Activated CD8-positive, alpha-beta T cell treated with anti-CD3 and anti-CD28 coated beads for 36 hours (primary cell): ENCODE results near the gene ULK2. TPM values are rescaled to one million over a fixed set of nuclear protein-coding genes. Genes with fewer than 3 reads are reported as not detected.

ENCODE experiments used
- ATAC-seq: fragments of 200-7000 bp; cut with Tn5 transposase; one replicate; pipeline ENCODE4 v1.10.0; 2021; ENCODE audit warnings: mild to moderate bottlenecking, moderate library complexity
- CTCF ChIA-PET: fragments of 350-600 bp; sonication (Branson Sonifier 250); formaldehyde crosslinking; loops from one replicate; lab custom pipeline; 2021; ENCODE audit warnings: antibody characterized with exemption; lab: Charles Lee
- POLR2A ChIA-PET: fragments of 350-600 bp; sonication (Branson Sonifier 250); formaldehyde crosslinking; loops from one replicate; lab custom pipeline; 2021; ENCODE audit warnings: antibody characterized with exemption; lab: Charles Lee
- DNase-seq: peaks from one replicate; pipeline ENCODE4 v3.0.0-alpha.2; 2020
- H3K27ac Mint-ChIP-seq: one replicate; pipeline ENCODE4 v1.8.0; 2021; ENCODE audit warnings: mild to moderate bottlenecking, mixed read lengths
- H3K27me3 Mint-ChIP-seq: one replicate; pipeline ENCODE4 v1.8.0; 2021; ENCODE audit warnings: mixed read lengths
- H3K36me3 Mint-ChIP-seq: one replicate; pipeline ENCODE4 v1.8.0; 2021; ENCODE audit warnings: low read depth, mixed read lengths
- H3K4me1 Mint-ChIP-seq: one replicate; pipeline ENCODE4 v1.8.0; 2021; ENCODE audit warnings: low read depth, mixed read lengths
- H3K4me3 Mint-ChIP-seq: one replicate; pipeline ENCODE4 v1.8.0; 2021; ENCODE audit warnings: mild to moderate bottlenecking, moderate library complexity, mixed read lengths
- H3K9me3 Mint-ChIP-seq: one replicate; pipeline ENCODE4 v1.8.0; 2021; ENCODE audit warnings: mixed read lengths
- CTCF ChIP-seq: fragments of 200-600 bp; IDR thresholded peaks from one replicate; pipeline ENCODE4 v1.8.0; 2022; ENCODE audit warnings: antibody characterized with exemption, mild to moderate bottlenecking
- intact Hi-C: fragments of 100-400 bp; cut with micrococcal nuclease; formaldehyde crosslinking; loops from one replicate; pipeline ENCODE4 v1.10.0; 2022
- total RNA-seq, 2 experiments: library from RNA; stranded (reverse); gene quantifications; one replicate each; pipeline ENCODE4 v1.2.3, GENCODE V29; 2021

Gene ULK2
- total RNA-seq, 2 experiments from 2014 or later, result 6.3 TPM

DNA sequence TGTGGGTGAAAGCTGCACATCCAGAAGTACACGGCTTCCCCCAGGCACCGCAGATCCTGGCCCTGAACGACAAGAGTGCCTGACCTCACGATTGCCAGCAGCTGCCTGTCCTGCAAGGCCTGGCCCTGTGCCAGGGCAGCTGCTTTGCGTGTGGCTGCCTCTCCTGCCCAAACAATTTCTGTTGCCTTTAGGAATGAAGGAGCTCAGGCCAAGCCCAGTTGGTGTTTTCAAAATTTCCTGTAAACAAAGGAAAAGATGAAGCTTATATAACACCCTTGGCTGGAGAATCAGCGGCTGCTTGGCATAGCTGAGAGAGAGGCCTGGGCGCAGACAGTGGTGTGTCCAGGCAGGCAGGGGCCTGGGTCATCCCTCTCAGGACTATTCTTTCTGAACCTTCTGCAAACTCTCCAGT, 139.6 kb downstream of the ULK2 start:
- intact Hi-C loops, result no loop called here
- H3K27me3 Mint-ChIP-seq, result no peaks in the 10 kb centered on the region
- no peak overlapping the region for H3K4me3 Mint-ChIP-seq
- ATAC-seq (no peak), DNase-seq (no peak)
- no peaks in the 10 kb centered on the region for H3K36me3 Mint-ChIP-seq
- peaks cover 13% of the 10 kb centered on the region for H3K4me1 Mint-ChIP-seq
- no peak overlapping the region for H3K27ac Mint-ChIP-seq
- POLR2A ChIA-PET, result interaction anchor here (1.3 kb wide), 1 partner anchor 13 kb away, joined by 3 read pairs; no protein-coding TSS in a partner anchor
- TF ChIP-seq CTCF, result no peak
- no peaks in the 10 kb centered on the region for H3K9me3 Mint-ChIP-seq
- CTCF ChIA-PET, result interaction anchor here (0.8 to 2.5 kb wide), 5 partner anchors 10 to 365 kb away, joined by 3 to 9 read pairs (median 3); partner anchors contain the start of gene B9D1

GRCh38 chr17:19727501-19728078, 140.1 kb downstream of the ULK2 start:
- ChIA-PET CTCF (interaction anchor here (0.8 to 2.5 kb wide), 5 partner anchors 9 to 365 kb away, joined by 3 to 9 read pairs (median 3); partner anchors contain the start of gene B9D1), POLR2A (interaction anchor here (1.3 kb wide), 1 partner anchor 13 kb away, joined by 3 read pairs; no protein-coding TSS in a partner anchor)
- Mint-ChIP-seq H3K4me1 (peaks cover 13% of the 10 kb centered on the region), H3K4me3 (no peak overlapping the region), H3K27me3 (no peaks in the 10 kb centered on the region), H3K9me3 (no peaks in the 10 kb centered on the region), H3K27ac (no peak overlapping the region), H3K36me3 (no peaks in the 10 kb centered on the region)
- no peak for TF ChIP-seq CTCF
- intact Hi-C loops, result no loop called here
- DNase-seq, result no peak
- ATAC-seq, result no peak

DNA sequence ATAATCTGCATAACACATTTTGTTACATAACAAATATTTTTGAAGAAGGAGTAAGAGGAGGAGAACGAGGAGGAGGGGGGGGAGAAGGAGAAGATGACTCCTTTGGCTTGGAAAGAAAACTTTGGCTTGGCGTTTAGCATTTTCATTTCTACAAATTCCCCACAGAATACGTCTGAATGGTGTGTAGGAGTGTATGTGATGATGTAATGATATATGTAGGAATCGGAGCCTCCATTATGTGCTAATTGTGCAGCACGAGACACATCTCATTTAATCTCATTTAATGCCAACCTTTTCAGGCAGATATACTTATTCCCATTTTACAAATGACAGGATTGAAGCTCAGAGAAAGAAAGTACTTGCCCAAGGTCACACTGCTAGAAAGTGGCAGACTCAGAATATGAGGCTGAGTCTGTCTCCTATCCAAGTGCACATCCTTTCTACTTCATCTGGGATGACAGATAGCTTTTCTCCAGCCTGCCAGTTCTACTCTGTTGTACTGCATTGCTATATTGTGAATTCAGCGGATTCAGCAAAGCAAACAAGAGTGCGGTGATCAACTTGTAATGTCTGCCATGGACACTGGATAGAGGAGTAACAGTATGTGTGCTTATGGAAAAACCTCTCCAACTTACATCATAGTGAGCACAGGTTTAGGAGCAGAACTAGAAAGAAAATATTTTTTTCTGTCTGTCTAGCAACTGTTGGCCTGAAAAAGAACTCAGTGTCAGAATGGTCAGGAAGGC, 140.9 kb downstream of the ULK2 start:
- no peak for DNase-seq
- no peak for TF ChIP-seq CTCF
- no peaks in the 10 kb centered on the region for H3K27me3 Mint-ChIP-seq
- H3K36me3 Mint-ChIP-seq, result no peaks in the 10 kb centered on the region
- ChIA-PET POLR2A (no interaction called here), CTCF (interaction anchor here (0.8 to 2.5 kb wide), 5 partner anchors 18 to 364 kb away, joined by 3 to 9 read pairs (median 3); partner anchors contain the start of gene B9D1)
- intact Hi-C loops, result no loop called here
- no peak overlapping the region for H3K4me3 Mint-ChIP-seq
- no peak overlapping the region for H3K27ac Mint-ChIP-seq
- H3K9me3 Mint-ChIP-seq, result no peaks in the 10 kb centered on the region
- ATAC-seq, result no peak
- peaks cover 13% of the 10 kb centered on the region for H3K4me1 Mint-ChIP-seq

DNA sequence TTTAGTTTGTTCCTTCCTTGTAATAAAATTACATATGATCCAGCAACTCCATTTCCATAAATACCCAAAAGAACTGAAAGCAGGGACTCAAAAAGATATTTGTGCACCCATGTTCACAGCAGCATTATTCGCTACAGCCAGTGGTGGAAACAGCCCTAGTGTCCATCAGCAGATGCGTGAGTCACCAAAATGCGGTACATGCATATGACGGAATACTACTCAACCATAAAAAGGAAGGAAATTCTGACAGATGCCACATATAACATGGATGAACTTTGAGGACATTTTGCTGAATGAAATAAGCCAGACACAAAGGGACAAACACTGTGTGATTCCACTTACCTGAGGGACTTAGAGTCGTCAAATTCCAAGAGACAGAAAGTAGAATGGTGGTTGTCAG, 142.2 kb downstream of the ULK2 start:
- H3K27ac Mint-ChIP-seq, result no peak overlapping the region
- CTCF ChIA-PET, result interaction anchor here (0.8 kb wide), 1 partner anchor 19 kb away, joined by 3 read pairs; no protein-coding TSS in a partner anchor

More for the DNA sequence above, 142.2 kb downstream of the ULK2 start:
- DNase-seq, result no peak
- Mint-ChIP-seq H3K4me1 (peaks cover 13% of the 10 kb centered on the region), H3K27me3 (no peaks in the 10 kb centered on the region), H3K9me3 (no peaks in the 10 kb centered on the region), H3K4me3 (no peak overlapping the region), H3K36me3 (no peaks in the 10 kb centered on the region)
- ATAC-seq, result no peak
- no peak for TF ChIP-seq CTCF
- POLR2A ChIA-PET, result interaction anchor here (0.6 to 1.0 kb wide), 2 partner anchors 77 to 78 kb away, joined by 3 to 5 read pairs; partner anchors contain the start of gene ALDH3A2
- intact Hi-C loops, result no loop called here
